SHP77 (cell line): ENCODE measurements around the gene CSH1.
"Not testable (repeated sequence)": the region's sequence is repeated elsewhere in the genome, so short reads cannot be mapped to it uniquely, and the experiment has no call there.

Experiments
- DNase-seq, 2 experiments: peaks; one replicate each; lab custom pipeline; 2025; lab: John Stamatoyannopoulos, UW

Gene CSH1

DNA sequence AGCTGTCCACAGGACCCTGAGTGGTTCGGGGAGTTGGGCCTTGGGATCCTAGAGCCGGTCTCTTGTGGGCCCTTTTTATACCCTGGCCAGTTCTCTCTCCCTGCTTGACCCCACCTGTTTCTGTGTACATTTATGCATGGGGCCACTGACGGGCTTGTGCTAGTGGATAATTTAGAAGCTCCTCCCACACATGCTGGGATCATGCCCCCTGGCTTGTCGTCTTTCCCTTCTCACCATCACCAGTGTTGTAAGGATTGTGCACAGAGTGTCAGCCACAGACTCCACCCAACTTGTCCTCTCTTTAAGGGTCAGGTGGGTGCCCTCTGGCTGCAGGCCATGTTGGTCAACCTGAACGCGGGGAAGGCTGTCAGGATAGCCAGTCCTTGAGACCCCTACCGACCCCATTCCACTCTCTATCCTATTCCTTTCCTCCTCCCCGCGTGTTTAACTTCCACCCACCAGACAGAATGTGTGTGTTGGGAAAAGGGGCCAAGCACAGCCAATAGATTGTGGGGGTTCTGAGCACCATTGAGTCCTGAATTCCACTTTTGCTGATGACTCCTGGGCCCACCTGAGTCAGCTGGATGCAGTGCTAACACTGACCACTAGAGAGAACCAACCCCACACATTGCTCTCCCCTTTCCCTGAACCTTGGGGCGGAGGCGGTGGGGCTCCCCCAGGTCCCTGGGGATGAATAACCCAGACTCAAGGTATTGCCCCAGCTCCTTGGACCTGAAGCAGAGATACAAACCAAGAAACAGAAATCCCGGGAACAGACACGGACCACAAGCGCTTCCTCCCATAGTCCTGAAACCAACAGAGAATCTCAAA lies at the start of gene CSH1:
Gene CSH1, minus strand, starts transcription at position 51 of the 831 bp plus-strand sequence. CDS start 63 bp downstream, outside the sequence.
- not testable (repeated sequence) for DNase-seq

DNA sequence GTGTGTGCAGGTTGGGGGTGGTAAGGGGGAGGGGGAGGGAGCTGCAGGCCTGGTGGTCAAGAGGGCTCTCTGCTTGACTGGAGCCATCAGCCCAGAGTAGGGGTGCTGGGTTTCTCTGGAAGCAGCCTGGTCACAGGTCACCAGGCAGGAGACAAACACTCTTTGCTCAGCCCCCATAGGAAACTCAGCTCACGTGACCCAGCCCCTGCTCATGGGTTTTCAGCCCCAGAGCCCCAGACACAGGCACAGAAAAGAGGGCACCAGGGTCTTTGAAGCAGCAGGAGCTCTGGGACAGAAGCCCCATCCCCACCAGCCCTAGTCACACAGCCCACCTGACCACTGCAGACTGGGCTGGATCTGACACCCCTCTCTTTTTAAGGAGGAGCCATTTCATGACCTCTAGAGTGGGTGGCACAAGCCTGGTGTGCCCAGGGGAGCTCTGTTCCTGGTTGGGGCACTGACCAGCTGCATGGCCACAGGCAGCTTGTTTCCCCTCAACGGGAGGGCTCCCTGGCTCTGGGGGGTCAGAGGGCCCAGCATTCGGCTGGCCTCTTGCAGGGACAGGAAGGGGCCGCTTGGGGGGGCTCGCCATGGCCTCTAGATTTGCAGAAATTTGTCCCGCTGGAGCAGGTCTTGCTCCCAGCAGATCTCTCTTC lies 49.5 kb upstream of the CSH1 start:
- no peak for DNase-seq

DNA sequence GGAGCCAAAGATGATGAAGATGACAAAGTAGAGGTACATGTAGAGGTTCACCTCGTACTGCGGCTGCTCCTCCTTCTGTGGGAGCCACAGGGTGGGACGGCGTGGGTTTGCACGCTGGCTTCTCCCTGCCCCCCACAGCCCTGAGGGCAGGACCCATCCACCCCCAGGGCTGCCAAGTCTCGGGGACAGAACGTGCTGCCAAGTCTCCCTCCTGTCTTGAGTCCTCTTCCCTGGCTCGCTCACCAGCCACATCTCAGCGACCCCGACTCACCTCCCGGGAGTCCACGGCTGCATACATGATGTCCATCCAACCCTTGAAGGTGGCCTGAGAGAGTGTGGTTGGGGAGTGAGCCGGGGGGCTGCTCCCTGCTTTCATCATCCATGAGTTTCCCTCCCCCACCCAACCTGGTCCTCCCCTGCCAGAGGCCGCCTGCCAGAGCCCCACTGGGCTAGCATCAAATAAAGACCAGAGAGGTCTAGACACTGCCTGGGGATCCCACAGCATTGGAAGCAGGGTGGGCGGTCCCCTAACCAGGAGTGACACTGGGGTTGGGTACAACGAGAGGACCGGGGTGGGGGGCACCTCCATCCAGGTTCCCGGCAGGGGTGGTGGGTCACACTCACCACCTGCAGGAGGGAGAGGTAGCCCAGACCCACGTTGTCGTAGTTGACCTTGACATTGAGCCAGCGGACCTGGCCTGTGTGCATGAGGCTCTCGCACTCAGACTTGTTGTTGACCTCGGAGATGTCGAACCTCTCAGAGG lies 48.5 kb upstream of the CSH1 start:
- DNase-seq, result no peak

DNA sequence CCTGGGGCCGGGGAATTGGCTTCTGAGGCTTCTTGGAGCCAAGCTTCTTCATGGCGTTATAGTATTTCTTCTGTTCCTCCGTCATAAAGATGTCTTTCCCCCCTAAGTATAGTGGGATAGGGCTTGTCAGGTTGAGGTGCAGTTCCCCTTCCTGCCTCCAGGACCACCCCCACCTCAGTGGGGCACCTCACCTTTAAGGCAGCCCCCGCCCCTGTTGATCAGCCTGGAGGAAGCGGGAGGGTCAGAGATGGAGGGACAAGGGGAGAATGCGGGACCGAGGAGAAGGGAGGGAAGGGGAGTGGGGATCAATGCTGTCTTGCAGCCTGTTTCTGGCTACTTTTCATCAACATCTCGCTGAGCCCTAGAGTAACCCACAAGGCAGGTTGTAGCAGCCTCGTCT lies 47.4 kb upstream of the CSH1 start:
- no peak for DNase-seq

DNA sequence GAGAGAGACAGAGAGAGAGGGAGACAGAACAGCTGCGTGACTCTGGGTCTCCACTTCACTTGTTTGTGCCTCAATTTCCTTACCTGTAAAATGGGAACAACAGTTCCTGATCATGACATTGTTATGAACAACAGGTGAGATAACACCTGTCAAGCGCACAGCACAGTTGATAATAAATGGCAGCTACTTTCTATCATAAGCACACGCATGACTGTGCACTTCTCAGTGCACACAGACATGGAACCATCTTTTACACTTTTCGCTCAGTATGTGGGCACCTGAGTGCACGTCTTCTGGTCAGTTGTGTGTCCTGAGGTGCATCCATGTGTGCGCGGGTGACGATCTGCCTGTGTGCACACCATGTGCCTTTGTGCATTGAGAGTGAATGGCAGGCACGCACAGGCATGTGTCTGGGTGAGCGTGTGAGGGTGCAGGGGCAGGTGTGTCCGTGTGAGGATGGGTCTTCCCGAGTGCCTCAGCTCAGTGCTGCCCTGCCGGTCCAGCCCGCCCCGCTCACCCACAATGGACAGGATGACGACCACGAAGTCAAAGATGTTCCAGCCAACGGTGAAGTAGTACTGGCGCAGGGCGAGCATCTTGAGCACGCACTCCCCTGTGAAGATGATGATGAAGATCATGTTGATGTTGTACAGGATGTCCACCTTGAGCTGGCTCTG lies 46.1 kb upstream of the CSH1 start:
- no peak for DNase-seq

DNA sequence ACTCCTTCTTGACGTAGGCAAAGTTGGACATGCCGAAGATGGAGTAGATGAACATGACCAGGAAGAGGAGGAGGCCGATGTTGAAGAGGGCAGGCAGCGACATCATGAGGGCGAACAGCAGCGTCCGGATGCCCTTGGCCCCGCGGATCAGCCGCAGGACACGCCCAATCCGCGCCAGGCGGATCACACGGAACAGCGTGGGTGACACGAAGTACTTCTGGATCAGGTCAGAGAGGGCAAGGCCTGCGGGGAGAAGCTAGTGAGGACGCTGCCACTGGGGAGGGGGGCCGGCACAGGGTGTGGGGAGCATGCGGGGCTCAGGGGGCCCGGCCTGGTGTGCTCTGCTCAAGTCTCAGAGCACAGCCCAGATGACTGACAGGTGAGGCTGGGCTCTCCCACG lies 45.4 kb upstream of the CSH1 start:
- DNase-seq, result no peak

DNA sequence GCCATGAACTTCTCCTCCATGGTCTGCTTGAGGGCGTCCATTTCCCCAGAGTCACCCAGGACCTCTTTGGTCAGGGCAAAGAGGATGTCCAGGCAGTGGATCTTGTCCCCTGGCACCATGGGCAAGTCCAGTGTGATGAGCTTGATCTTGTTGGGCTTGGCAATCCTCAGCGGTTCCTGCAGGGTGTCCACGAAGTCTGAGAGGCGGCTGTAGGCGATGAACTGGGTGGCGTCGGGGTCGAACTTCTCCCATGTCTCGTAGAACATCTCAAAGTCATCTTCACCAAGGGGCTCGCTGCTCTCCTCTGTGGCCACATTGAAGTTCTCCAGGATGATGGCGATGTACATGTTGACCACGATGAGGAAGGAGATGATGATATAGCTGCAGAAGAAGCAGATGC lies 44.8 kb upstream of the CSH1 start:
- DNase-seq, result no peak

DNA sequence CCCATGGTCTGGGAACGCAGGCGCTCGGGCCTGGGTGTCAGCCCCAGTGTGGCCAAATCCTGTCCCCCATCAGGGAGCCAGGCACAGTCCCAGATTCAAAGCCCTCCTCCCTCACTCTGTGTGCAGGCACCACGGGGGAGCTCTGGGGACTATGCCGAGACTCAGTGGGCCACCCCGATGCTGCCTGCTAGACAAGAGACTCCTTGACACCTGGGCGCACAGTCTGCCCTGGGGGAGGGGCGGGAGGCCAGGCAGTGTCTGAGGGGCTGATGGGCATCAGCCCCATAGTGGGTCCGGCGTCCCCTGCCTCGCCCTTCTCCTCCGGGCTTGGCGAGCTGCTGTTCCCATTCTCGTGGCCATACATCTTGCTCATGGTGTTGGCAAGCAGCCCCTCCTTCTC lies 44.2 kb upstream of the CSH1 start:
- no peak for DNase-seq

DNA sequence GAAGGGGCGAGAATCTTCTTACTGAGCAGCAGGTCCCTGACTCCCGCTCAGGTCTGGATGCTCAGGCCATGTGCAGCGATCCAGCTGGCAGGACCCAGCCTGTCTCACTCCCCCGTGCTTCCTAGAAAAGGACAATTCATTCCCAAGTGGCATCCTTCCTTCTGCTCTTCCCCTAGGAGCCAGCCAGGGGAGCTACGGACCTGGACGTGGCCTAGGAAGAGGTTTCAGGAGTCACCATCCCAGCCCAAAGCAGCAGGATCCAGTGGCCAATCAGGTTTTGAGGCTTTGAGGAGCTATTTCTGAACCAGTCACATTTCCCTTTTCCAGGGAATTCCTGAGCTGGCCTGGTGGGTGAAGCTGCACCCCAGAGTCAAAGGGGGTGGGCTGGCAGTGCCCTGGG lies 43.5 kb upstream of the CSH1 start:
- DNase-seq, result no peak

DNA sequence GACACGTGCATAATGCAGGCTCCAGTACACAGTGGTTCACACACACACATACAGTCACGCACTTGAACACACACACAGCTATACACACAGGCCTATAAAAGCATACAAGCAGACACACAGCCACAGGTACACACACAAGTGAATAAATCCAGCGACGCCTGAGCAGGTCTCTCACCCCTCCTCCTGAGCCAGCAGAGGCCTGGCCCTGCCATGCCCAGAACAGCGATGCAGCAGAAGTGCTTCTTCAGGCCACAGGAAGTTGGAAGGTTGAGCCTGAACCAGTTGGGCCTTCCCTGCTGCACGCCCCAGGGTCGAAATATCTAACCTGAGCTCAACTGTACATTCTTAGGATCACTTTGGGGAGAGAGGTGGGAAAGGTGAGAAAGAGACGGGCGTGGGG lies 43.0 kb upstream of the CSH1 start:
- no peak for DNase-seq

DNA sequence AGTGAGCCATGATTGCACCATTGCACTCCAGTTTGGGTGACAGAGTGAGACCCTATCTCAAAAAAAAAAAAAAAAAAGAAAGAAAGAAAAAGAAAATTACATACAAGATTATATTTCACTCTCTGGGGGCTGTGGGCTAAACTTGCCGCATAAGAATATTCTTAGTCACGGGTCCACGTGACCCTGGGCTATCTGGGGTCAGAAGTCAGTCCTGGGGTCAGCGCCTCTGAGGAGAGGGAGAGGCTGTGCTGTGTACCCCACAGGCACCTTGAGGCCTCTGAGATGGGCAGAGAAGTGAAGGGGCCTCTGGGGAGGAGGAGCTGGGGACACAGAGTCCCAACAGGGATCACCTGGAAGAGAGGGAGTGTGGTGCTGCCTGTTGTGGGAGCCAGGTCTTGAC lies 41.5 kb upstream of the CSH1 start:
- DNase-seq, result no peak

DNA sequence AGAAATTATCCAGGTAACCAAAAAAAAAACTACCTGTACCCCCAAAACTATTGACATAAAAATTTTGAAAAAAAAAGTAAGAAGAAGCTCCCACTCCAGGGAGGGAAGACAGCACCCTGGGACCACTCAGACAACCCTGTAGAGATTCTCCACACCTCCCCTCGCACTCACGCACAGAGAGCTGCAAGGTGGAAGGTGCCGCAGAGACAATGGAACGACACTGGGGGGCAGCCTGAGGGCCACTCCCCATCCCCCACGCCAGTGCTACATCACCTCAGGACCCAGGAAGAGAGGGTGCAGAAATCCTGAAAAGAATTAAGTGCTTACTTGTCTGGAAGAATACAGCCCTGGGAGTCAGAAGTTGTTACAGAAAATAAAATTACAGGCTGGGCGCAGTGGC lies 40.9 kb upstream of the CSH1 start:
- no peak for DNase-seq

DNA sequence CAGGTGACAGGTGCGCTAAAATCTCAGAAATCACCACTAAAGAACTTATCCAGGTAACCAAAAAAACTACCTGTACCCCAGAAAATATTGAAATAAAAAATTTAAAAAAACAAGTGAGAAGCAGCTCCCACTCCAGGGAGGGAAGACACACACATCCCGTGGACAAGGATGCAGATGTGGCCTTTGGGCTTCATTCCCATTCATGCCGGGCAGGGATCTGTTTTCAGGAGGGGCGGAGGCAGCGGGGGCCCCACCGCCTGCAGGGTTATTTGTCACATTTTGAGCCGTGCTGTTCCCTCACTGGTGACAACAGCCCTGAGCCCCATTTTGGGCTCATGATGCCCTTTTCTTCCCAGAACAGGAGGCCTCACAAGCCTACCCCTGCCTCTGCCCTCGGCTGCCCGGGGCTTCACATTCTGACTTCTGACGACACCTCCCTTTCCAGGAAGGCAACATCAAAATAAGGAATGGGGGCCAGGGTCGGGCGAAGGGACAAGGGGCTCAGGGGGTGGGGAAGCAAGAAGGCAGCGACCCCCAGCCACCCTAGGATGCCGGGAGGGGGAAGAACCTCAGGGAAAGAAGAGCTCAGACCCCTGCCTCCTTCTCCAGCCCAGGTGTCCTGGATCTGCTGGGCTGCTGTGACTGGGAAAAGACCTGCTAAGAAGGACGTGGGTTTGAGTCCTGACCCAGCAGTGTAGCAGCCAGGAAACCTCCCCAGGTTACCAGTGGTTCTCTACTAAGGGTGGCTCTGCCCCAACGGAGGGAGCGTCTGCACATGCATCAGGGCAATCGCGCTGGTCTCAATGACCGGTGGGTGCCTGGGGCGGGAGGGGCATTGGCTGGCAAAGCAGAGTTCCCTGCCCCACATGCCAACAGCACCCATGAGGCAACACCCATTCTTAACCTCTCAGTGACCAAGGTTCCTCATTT lies 38.1 kb upstream of the CSH1 start:
- DNase-seq, result no peak

DNA sequence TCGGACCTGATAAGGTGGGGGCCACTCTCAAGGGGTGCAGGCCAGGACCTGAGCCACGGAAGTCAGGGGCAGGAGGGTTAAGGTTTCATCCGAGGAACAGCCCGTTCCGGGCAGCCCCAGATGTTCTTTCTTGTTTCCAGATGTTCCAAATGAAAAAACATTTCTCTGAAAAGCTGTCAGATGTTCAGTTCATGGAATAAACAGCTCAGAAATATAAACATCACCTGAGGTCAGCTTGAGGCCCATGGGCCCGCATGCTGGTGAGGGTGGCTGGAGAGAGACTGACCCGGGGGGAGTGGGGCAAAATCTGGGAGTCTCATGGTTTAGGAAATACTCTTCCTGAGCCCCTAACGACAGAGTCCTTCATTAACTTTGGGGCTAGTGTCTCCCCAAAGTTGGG lies 37.2 kb upstream of the CSH1 start:
- DNase-seq, result no peak

DNA sequence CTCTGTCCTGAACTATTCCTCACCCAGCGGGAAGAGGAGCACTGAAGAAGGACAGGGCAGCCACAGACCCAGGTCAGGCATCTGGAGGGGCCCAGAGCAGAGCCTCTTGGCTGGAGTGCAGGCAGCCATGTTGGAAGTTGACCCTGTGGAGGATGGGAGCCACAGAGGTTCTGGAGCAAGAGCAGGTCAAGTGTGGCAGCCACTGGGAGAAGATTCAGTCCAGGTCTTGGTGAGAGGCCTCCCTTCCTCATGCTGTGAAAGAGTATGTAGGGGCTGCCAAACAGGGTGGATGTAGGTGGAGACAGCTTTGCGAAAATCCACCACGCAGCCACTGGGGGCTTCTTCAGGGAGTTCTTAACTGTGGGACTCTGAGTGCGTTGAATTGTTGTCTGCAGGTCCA lies 36.3 kb upstream of the CSH1 start:
- no peak for DNase-seq

DNA sequence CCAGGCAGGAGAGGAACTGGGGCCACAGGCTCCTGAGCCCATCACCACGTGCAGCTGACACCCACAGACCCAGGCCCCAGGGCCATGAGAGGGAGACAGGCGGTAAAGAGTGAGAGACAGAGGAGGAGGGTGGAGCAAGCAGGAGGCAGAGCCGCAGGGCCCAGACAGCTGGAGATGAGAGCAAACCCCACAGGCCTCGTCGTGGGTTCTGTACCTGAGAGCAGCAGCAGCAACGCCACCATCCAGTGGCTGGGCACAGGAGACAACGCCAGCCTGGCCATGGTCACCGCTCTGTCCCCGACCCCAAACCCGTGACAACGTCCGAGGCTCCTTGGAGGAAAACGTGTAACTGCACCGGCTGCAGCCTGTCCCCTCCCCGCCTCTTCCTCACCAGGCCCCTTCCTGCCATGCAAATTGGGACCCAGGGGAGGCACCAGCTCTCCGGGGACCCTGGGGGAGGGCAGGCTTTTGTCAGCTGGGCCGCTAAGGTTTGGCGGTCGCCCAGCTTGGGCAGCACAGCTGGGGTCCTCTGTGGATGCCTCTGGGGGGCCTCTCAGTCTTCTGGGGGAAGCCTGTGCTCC lies 35.7 kb upstream of the CSH1 start, which contains the start of gene CD79B:
Gene CD79B, minus strand, starts transcription at position 351 of the 581 bp plus-strand sequence. Its CDS starts 70 bp downstream, at position 281.
- no peak for DNase-seq

DNA sequence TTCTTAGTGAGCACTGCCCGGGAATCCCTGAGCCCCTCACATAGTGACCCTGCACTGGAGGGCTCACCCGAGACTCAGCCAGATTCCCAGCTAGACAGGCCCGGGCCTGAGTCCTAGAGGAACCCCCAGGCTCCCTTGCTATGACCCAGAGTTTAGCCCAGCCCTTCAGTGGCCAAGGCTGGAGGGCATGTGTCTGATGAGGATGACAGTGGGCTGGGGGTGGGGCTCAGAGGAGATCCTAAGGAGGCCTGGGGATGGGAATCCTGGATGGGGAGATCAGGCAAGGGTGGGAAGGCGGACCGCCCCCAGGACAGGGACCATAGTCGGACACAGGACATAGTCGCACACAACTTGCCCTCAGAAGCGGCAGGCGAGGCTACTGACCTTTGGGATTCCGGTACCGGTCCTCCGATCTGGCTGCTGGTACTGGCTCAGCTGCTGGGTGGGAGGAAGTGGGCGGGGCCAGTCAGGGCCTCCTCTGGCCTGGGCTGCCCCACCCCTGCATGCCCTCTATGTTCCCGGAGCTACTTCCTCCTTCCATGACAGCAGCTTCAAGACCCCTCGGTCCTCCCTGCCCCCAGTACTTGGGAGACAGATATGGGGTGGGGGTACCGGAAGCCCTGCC lies 34.7 kb upstream of the CSH1 start:
- DNase-seq, result no peak

DNA sequence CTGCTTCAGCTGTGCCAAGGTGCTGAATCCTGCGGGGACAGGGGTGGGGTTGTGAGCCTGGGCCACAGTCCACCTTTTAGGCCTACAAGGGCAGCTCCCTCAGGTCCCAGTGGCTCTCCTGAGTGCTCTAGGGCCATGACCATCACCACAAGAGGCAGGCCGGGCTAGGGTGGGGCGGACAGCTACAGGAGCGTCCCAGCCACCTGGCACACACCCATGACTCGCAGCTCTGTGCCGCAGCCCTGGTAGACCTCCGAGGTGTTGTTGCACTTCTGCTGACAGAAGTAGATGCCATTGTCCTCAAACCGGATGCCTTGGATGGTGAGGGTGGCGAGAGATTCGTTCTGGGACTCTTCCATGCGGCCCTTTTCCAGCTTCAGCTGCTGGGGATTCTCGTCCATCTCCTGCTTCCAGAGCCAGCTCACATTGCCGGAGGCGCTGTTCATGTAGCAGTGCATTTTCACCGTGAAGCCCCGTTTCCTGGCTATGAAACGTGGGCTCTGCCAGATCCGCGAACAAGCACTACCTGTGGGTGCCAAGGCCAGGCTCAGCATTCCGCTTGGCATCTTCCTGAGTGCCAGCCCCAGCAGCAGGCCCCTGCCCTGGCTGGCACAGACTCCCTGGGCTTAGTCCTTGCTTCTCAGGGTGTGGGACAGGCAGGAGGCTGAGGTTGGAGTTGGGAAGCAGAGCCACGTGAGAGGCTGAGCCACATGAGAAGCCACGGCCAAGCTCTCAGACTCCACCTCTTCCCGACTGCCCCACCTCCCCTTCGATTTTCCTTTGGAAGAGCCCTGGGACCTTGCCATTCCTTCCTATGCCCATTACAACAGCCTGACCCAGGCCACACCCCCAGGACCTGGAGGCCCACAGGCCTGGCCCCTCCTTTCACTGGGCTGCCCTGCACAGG lies 33.7 kb upstream of the CSH1 start:
- no peak for DNase-seq
